ENCODE results near the gene MRGPRE.

The MRGPRE gene

DNA sequence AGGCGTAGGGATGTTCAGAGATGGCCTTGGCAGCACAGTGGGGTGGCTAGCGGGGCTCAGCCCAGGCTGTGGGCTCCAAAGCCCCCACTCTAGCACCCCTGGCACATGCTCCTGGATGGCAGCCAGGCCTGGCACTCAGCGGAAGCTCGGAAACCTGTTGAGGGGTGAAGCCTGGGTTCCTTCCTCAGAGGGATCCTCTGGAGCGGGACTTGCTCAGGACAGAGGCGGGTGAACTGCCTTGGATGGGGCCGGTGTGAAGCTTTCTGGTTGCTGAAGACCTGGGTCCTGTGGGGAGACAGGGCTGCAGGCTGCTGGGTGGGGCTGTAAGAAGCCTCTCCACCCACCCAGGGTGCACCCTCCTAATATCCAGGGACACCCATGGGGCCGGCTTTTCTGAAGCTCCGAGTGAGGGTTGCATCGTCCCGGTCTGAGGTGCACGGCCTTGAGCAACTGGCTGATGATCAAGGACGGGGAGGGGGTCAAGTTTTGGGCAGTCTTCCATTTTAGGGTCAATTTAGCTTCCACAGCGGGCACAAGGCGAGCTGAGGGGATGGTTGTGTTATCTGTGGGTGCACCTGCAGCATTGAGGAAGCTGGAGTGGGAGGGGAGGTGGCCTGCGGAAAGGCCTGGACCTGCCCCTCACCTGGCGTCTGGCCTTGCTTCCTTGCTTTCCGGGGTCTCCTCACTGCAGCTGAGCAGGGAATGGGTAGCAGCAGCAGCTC, 5.2 kb downstream of the MRGPRE start:
- DNase-seq (ENCODE audit: low read depth), result no peak

DNA sequence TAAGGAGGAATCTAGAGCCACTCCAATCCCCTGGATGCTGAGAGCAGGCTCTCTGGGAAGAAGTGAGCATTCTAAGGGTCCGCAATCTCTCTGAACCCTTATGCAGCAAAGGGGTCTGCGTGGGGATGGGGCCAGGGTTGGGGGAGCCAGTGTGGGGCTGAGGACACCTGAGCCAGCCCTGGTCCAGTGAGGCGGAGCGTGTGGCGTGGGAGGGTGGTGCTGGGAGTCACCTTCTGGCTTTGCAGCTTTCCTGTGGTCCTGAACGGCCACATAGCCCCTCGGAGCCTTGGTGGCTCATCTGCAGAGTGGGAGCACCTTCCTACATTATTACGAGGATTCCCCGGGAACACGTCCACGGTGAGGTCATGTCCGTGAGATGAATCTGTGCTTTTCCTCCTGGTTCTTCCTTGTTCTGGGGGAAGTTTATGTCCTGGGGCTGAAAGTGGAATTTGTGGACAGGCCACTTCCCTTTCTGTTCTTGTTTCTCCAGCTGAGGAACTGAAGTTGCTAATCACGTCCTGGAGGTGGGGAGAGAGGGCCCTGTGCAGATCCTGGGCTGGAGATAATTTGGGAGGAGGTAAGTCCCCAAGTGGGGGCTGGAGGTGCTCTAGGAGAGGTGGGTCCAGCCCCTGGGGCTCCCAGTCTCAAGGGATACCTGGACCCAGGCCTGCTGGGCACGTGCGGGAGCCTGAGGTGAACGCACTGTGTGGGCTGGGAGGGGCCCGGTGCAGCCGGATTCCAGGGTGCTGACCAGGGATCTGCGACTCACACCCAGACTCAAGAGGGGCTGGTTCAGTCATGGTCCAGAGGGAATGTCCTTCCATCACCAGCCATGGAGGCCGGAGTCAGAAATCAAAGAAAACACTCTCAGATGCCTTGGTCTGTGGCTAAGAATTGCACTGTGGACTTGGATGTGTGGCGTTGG, 6.1 kb downstream of the MRGPRE start:
- no peak for DNase-seq (ENCODE audit: low read depth)

DNA sequence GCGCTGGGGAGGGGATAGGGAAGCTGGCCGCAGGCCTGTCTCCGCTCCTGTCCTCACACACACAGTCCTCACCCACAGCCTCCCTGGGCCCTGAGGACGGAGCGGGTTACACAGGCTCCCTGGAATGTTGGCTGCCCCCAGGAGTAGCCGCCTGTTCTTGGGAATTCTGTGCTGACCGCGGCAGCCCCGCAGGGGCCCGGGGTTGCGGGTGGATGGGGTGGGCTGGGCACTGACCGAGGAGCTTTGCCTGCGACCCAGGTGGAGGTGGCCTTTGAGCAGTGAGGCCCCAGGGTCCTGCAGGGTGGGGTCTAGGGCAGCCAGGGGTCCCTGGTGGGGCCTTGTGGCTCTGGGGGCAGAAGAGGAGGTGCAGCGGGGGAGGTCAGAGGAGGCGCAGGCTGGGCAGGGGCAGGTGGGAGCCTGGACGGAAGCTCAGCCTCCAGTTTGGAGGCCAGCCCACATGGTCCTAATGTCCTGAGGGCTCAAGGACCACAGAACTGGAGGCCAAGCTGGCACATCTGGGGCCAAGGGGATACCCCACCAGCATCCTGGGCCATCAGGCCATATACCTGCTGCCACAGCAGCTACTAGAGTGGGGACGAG, 7.0 kb downstream of the MRGPRE start:
- no peak for DNase-seq (ENCODE audit: low read depth)

DNA sequence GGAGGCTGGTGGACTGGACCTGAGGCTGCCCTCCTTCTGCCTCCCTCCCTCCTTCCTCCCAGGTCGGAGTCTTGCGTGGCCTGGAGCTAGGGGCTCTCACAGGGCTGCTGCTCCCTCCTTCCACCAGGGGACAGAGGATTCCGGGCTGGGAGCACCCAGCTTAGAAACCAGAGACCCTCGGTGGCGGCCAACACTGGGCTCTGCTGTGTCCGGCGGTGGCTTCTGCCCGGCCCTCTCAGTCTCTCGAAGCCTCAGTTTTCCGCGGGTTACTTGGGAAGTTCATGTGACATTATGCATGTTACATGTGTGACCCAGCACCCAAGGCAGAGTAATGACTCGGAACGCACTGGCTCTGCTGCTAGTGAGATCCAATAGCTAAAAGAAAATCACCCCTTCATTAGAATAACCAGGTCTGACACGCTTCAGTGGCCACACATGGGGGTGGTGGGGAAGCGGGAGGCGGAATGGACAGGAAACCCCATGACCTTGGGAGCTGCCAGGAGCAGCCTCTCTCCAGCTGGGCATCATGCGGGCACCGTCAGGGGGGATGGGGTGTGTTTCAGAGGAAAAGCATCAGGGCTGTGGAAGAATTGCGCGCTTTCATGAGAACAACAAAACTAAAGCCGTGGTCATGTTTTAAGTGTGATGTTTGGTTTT, 7.7 kb downstream of the MRGPRE start:
- no peak for DNase-seq (ENCODE audit: low read depth)

DNA sequence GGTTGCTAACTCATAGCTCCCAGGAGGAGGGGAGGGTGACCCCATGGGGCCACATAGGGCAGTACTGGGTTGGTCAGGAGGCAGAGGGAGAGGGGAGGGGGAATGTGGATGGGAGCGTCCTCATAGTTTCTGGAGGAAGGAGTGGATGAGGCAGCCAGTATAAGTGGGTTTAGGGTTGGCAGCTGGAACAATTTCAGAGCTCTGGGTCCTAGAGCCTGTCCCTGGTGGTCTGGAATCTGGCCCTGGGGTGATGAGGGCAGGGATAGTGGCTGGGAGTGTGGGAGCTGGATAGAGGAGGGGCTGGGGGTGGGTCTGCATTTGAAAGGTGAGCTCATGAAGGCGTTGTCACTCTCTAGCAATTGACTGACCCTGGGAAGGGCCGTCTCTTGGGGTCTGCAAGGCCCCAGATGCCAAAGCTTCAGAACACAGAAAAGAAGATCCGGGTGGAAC, 8.3 kb downstream of the MRGPRE start:
- DNase-seq (ENCODE audit: low read depth), result no peak

DNA sequence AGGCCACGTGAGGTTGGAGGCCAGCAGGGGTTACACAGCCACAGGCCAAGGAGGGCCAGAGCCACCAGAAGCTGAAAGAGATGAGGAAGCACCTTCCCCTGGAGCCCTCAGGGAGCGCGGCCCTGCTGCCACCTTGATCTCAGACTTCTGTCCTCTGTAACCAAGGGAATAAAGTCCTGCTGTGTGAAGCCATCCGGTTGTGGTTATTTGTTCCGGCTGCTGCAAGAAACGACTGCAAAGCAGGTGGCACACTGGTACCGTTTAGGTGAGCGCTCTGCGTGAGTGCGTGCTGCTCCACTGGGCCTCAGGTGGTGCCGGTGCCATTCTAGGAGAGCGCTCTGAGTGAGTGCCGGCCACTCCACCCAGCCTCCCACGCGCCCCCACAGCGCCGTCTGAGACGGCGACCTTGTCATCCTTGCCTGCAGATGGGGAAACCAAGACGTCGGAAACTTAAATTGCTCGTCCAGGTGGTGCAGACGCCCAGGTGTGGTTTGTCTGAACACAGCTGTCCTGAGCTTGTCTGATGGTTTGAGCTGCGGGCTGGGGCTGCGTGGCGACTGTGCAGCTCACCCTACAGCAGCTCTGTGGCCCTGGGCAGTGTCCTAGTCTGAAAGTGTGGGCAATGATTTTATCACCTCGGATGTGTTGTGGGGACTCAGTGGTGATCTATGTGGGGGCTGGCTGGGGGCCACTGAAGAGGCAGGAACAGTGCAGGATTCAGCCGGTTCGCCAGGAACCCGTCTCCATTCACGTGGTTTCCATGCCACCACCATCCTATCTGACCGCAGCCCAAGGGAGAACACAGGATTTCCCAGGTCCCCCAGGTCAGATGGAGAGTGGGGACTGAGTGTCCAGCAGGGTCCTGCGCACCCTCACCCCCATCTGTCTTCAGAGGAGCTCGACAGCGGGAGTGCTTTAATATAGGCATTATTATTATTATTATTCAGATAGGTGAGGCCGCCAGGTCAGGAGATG, 9.0 kb downstream of the MRGPRE start:
- no peak for DNase-seq (ENCODE audit: low read depth)

DNA sequence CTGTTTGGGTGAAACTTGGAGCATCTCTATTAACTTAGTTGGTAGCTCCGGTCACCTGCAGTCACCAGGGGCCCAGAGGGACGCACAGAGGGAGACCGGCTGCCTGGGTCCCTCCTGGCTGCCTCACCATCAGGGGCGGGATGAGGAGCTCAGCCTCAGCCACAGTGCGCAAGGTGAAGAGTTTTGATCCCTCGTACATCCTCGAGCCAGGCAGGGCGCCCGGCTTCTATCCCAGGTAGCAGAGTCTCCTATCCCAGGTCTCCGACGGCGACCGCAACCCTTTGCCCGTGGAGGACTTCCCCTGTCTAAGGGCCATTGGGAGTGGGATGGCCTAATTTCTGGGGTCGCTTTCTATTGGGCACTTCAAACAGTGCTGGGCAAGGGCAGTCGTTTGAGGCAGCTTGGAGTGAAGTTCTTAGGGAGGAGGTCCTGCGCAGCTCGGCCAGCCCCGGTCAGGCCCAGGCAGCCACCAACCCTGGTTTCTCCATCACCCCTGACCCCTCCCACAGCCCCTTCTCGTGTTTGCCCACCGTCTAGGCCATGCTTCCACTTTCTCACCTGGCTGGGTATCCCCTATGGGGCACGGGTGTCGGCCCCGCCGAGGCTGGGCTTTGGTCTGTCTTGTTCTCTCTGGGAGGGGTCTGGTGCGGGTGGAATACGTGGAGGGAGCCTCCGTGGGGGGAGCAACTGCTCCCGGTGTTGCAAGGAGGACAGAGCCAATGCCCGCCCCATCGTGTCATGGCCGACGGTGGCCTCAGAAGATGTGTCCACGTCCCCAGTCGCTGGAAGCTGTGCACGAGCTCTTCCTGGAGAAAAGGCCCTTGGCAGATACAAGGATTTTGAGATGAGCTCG, 10.0 kb downstream of the MRGPRE start:
- DNase-seq (ENCODE audit: low read depth), result no peak

DNA sequence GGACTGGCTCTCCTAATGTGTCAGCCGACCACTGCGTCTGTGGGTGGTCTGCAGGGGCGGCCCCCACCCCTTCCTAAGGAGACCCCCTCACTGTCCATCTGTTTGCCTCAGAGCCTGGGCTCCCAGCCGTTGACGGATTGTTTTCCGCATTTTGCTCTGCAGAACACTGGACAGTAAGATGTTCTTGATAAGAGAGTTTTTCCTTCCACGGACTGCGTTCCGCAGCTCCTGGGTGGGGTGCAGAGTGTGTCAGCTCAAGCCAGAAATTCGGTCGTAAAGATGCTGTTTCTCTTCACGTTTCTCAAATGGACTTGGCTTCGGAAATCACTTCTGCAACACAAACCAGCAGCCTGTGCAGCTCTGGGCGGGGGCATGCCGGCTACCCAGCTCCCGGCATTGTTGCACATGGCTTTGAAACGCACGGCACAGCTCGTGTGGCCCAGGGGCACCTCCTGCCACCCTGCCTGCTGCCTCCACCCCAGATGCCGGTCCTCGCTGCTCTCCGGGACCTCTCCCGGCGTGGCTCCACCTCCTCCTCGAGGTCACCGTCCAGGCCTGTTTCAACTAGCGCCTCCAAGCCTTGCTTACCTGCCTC, 10.7 kb downstream of the MRGPRE start:
- no peak for DNase-seq (ENCODE audit: low read depth)

DNA sequence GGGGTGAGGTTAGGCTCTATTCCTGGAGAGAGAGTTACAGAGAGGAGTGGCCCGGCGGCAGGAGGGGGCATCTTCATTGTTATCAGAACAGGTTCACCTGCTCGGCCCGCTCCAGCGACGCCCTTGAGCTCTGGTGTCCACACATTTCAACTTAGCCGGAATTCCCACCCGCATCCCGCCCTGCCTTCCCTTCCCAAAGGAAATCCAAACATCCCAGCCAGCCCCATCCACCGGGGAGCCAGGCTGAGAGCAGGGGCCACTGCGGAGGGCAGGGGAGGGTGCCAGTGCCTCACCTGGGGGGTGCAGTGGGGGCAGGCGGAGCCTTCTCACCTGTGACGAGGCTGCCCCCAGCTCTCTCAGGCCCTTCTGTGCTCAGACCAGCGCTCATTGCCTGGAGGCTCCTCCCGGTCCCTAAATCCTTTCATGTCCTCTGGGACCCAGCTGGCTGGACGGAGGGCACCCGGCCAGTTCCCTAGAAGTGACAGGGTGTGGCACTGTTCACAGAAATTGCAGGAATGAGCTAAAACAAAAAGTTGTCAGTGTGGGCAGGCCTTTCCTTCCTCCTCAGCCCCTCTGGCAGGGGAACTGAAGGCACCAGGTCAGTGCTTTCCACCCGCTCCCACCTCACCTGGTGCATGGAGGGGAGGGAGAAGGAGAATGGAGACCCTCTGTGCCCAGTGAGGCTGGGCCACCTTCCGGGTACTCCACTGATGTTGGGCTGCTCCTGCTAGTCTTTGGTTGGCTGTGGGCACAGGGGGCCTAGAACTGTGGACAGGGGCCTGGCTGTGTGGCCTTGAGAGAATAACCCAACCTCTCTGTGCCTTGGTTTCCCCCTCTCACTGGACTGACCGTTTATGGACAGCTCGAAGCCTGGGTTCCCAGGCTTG, 11.5 kb downstream of the MRGPRE start:
- no peak for DNase-seq (ENCODE audit: low read depth)

DNA sequence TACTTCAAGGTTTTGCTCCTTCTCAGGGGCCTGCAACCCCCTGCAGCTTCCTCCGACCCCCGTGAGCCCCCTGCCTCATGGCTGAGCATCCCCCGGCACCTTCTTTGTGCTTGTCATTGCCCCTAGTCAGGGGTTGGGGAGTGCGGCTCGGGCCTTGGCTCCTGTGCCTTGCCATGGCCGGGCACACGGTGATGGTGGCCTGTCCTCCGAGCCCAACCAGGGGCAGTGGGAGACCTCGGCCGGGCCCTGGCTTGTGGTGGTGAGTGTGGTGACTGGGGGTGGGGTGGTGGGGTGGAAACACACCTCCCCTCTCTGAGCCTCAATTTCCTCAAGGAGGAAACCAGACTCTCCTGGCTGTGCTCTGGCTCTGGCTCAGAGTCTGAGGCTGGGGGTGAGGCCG, 12.1 kb downstream of the MRGPRE start:
- DNase-seq (ENCODE audit: low read depth), result no peak

DNA sequence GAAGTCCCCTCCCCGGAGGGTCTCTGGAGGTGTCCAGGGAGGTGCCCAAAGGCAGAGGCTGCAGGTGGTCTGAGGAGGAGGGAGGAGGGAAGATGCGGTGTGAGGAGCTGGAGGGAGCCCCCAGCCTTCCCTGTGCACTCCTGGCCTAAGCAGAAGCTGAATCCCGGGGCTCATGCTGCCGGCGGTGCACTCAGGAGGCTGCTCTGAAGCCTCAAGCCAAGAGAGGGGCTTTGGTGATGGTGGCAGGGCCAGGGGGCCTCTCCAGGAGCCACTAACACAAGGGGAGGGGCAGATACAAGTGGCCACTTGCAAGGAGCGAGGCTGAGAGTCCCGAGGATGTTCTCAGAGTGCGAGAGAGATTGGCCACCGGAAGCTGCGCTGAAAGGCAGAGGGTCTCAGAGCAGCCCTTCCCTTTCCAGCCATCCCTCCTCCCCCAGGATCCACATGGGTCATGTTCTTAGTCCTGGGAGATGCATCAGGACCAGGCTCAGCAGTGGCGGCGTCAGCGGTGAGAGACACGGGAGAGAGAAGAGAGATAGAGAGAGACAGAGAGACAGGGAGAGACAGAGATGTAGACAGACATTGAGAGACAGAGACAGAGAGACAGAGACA, 12.8 kb downstream of the MRGPRE start:
- no peak for DNase-seq (ENCODE audit: low read depth)

DNA sequence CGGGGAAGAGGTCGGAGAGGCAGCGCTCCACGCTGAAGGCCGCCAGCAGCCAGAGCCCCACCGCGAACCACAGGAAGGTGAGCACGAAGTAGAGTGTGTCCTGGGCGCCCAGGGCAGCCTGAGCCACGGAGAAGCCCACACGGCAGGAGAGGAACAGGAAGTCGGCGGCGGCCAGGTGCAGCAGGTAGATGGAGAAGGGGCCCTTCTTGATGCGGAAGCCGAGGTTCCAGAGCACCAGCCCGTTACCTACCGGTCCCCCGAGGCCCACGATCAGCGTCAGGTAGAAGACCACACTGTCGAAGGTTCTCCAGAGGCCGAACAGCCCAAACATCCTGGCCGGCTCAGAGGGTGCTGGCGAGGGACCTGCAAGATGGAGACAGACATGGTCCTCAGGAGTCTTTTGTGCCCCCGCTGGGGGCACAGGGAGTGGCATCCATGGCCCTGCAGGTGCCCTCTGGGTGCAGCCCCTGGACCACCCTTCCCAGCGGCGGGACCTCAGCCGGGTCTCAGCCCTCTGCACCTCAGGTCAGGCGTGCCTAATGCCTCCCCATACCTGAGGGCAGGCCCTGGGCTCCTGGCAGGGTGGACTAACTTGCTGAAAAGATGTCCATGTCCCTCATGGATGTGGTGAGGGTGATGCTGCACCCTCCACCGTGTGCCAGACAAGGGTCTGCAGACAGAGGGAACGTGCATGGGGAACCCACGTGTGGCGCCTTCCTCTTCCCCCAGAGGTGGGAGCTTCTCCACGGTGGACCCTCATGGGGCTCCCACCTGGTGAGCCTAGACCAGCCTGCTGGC, 13.5 kb downstream of the MRGPRE start, which contains the start of gene MRGPRG:
Gene MRGPRG (minus strand): TSS at position 331 of the 798 bp plus-strand sequence. CDS start 0 bp downstream, at position 331.
- no peak for DNase-seq (ENCODE audit: low read depth)

DNA sequence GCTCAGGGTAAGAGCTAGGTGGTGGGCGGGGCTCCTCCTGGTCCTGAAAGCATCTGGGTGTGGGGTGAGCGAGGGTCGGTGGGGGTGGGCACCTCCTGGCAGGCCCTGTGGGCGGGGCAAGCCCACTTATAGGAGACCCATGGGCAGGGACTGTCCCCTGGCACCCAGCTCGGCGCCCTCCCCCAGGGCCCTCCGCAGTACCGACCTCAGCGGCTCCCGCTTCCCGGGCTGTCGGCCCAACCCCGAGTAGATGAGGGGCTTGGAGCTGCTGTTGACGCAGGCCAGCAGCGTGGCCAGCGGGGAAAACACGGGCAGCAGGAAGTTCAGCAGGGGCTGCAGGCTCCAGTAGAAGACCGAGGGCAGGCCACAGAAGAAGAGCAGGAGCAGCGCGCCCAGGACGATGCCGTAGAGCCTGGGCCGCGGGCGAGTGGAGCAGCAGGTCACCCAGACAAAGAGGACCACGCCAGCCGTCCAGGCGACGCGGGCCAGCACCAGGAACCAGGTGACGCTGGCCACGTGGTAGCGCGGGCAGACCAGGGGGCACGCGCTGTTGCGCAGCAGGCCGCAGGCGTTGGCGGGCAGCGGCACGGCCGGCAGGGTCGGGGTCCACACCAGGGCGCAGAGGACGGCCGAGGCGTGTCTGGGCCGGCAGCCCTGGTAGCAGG, 14.3 kb downstream of the MRGPRE start:
- no peak for DNase-seq (ENCODE audit: low read depth)

DNA sequence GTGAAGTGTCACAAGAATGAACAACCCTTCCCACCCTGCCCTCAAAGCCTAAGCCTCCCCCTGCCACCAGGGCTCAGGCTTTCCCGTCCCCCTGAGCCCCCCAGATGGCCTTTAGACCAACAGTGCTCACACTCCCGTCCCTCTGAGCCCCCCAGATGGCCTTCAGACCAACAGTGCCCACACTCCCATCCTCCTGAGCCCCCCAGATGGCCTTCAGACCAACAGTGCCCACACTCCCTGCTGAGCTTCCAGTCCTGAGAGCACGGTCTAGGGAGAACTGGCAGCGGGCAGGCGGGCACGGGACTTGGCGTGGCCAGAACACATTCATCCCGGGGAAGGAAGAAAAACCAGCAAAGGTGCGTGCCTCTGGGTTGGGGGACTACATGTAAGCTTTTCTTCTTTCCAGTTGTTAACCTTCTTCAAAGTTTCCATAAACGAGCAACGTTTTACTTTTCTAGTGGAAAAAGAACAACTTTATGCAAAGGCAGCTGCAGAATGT, 16.1 kb downstream of the MRGPRE start:
- DNase-seq (ENCODE audit: low read depth), result no peak

DNA sequence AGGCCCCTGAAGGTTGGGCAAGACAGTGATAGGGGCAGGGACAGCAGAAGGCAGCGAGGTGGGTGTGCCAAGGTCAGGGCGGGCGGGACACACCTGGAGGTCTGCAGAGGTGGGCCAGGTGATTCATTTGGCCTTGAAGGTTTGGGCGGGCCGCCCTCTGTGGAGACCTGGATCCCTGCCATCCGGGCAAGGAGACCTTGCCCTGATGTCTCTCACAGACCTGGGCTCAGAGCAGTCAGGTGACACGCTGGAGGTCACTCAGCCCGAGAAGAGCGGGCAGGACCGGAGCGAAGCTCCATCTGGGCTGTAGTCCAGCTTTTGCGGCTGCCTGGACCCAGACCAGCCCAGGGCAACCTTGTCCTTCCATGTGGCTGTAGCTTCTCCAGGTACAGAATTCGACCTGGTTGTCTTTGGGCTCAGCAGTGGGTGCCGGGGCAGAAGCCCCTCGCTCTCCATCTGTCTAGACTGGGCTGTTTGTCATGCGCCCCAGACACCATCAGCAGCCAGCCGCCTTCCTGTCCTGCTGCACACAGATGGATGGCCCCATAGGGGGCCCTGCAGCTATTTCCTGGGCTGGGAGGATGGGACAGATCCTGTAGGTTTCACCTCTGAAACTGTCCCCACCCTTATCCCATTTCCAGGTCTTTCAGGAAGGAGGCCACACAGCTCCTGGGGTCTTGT, 16.7 kb downstream of the MRGPRE start:
- DNase-seq (ENCODE audit: low read depth), result no peak

DNA sequence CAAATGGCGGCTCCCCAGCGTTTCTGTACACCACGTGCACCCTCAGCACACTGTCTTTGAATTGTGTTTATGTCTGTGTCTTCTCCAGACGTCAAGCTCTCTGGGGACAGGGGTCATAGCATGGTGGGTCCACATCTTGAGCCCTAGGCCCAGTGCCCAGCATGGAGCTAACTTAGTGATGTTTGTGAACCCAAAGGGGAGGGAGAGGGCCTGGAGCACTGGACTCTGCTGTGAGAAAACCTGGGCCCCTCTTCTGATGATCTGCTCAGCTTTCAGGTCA, 17.9 kb downstream of the MRGPRE start:
- no peak for DNase-seq (ENCODE audit: low read depth)
